DOHH2 (cell line): ENCODE measurements around the gene ALDH1A1.

Experiments
- CTCF ChIP-seq: fragments of 200-600 bp; sonication (generic); IDR thresholded peaks from one replicate; pipeline ENCODE4 v1.5.1; 2014; ENCODE audit warnings: antibody characterized with exemption, mild to moderate bottlenecking, low read depth, low read length; ENCODE audit not compliant: poor library complexity, severe bottlenecking
- EZH2phosphoT487 ChIP-seq: fragments of 200-600 bp; sonication (generic); IDR thresholded peaks from 2 replicates; pipeline ENCODE4 v1.6.1; 2017; ENCODE audit warnings: borderline replicate concordance, mild to moderate bottlenecking, antibody characterized with exemption, low read length, moderate library complexity, mixed read lengths

DNA sequence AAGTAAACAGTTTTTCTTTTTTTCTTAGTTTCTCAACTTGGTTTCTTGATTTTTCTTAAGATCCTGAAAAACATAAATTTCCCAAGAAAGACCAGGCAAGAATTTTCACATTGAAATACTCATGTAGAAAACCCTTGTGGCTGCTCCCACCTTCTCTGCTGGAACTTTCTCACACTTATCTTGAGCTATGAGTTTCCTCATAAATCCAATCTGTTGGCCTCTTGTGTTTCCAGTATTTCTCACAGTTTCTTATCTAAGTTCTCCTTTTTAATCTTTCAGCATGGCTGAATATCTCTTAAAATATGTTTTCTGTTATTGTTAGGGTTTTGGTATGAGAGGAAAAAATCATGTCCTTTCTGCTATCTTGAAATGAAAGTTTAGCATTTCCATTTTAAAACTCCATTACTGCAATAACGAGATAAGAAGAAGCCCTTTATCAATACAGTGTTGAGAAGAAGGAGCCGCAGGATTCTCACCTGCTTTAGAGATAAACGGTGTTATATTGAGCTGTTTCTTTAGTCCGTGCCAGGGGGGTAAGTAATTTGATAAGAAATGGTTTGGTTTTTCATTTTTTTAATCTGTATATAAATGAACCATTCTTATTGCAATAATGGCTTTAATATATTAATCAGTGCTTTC is 89.3 kb downstream of the ALDH1A1 start:
- TF ChIP-seq CTCF (no peak), EZH2phosphoT487 (no peak)
